GM21528 (cell line): ENCODE measurements around the gene PRRX2.
"Not testable (repeated sequence)": the region's sequence is repeated elsewhere in the genome, so short reads cannot be mapped to it uniquely, and the experiment has no call there.

Experiments
- ATAC-seq: cut with Tn5 transposase; IDR thresholded peaks from one replicate; pipeline ENCODE4 v1.9.1; 2021; ENCODE audit warnings: mild to moderate bottlenecking, moderate library complexity; ENCODE audit not compliant: unreplicated experiment, low FRiP score

Gene PRRX2

GRCh38 chr9:129750013-129750638 is 84.7 kb downstream of the PRRX2 start:
- ATAC-seq, result no peak

- no peak for ATAC-seq
Observed at GRCh38 chr9:129751841-129752801, 86.7 kb downstream of the PRRX2 start.

- ATAC-seq, result no peak
Observed at GRCh38 chr9:129752900-129753729, 87.7 kb downstream of the PRRX2 start, which contains the start of gene PTGES. TSS of gene PTGES (minus strand) at chr9:129753042. CDS start at chr9:129753012, 30 bp downstream.

- ATAC-seq, result no peak
Observed at GRCh38 chr9:129755151-129755550, 89.7 kb downstream of the PRRX2 start.

- no peak for ATAC-seq
Observed at GRCh38 chr9:129756191-129756590, 90.7 kb downstream of the PRRX2 start.

- no peak for ATAC-seq
Observed at GRCh38 chr9:129757045-129757444, 91.6 kb downstream of the PRRX2 start.

- no peak for ATAC-seq
Observed at GRCh38 chr9:129759319-129759718, 93.9 kb downstream of the PRRX2 start.

GRCh38 chr9:129759804-129760502 is 94.5 kb downstream of the PRRX2 start:
- ATAC-seq, result no peak

- ATAC-seq, result not testable (repeated sequence)
Observed at GRCh38 chr9:129760784-129761183, 95.3 kb downstream of the PRRX2 start.

GRCh38 chr9:129761293-129761900 is 96.0 kb downstream of the PRRX2 start:
- no peak for ATAC-seq

- no peak for ATAC-seq
Observed at GRCh38 chr9:129761901-129762369, 96.5 kb downstream of the PRRX2 start.

- not testable (repeated sequence) for ATAC-seq
Observed at GRCh38 chr9:129762370-129762984, 97.0 kb downstream of the PRRX2 start.

GRCh38 chr9:129762985-129763926 is 97.8 kb downstream of the PRRX2 start:
- no peak for ATAC-seq

GRCh38 chr9:129765764-129766317 is 100.4 kb downstream of the PRRX2 start:
- ATAC-seq, result no peak

GRCh38 chr9:129768486-129768885 is 103.0 kb downstream of the PRRX2 start:
- no peak for ATAC-seq

GRCh38 chr9:129769669-129770068 is 104.2 kb downstream of the PRRX2 start:
- ATAC-seq, result no peak

GRCh38 chr9:129770741-129771140 is 105.3 kb downstream of the PRRX2 start:
- ATAC-seq, result no peak
